ENCODE data around the gene AGBL4.
A peak's percentile ranks its signal among the peaks of the same experiment; 100 is the strongest.

AGBL4 gene

GRCh38 chr1:49136738-49137251, 887.0 kb downstream of the AGBL4 start (continued):
- TF ChIP-seq OSR1 (CRISPR knock-in tag; IDR thresholded peaks at IDR 0.05), result no peak
- no peak for TF ChIP-seq ZNF70 (CRISPR knock-in tag; IDR thresholded peaks at IDR 0.05)
- peak; percentile 59; the same call in 1 of the 2 replicates for TF ChIP-seq TSHZ2 (CRISPR knock-in tag; IDR thresholded peaks at IDR 0.05)
- no peak for TF ChIP-seq ZNF8 (CRISPR knock-in tag; IDR thresholded peaks at IDR 0.05)
- TF ChIP-seq SNAI2 (CRISPR knock-in tag; IDR thresholded peaks at IDR 0.05), result no peak
- 0 out of 2 replicates have a peak, but pooled peaks have one; percentile 48 for TF ChIP-seq ESRRG (CRISPR knock-in tag; IDR thresholded peaks at IDR 0.05)
- no peak for TF ChIP-seq ARNTL (CRISPR knock-in tag; IDR thresholded peaks at IDR 0.05; ENCODE audit: borderline replicate concordance, low read depth)
- no peak for TF ChIP-seq PATZ1 (CRISPR knock-in tag; IDR thresholded peaks at IDR 0.05; ENCODE audit: borderline replicate concordance)

- peak; percentile 35; the same call in 1 of the 2 replicates for TF ChIP-seq TSHZ2 (CRISPR knock-in tag; IDR thresholded peaks at IDR 0.05)
- TF ChIP-seq CSRNP3 (CRISPR knock-in tag; IDR thresholded peaks at IDR 0.05), result no peak
- no peak for TF ChIP-seq ZNF70 (CRISPR knock-in tag; IDR thresholded peaks at IDR 0.05)
- no peak for TF ChIP-seq SNAI2 (CRISPR knock-in tag; IDR thresholded peaks at IDR 0.05)
- TF ChIP-seq TCF4 (CRISPR knock-in tag; IDR thresholded peaks at IDR 0.05; ENCODE audit: borderline replicate concordance), result peak; percentile 59
- peak; percentile 74 for ATAC-seq
Measured at GRCh38 chr1:49125746-49126145, 898.0 kb downstream of the AGBL4 start.

- TF ChIP-seq ISL1 (CRISPR knock-in tag; IDR thresholded peaks at IDR 0.05), result peak; percentile 72
- TF ChIP-seq ESRRG (CRISPR knock-in tag; IDR thresholded peaks at IDR 0.05), result no peak
- ATAC-seq, result no peak
Measured at GRCh38 chr1:49111931-49112330, 911.8 kb downstream of the AGBL4 start.

- ATAC-seq, result no peak
- TF ChIP-seq SNAI2 (CRISPR knock-in tag; IDR thresholded peaks at IDR 0.05) (no peak), POU6F1 (CRISPR knock-in tag; IDR thresholded peaks at IDR 0.05; ENCODE audit: borderline replicate concordance, low read depth) (no peak), CREB5 (CRISPR knock-in tag; IDR thresholded peaks at IDR 0.05; ENCODE audit: low read depth) (no peak), ZFP30 (CRISPR knock-in tag; IDR thresholded peaks at IDR 0.05) (no peak), OSR1 (CRISPR knock-in tag; IDR thresholded peaks at IDR 0.05) (no peak), RARB (CRISPR knock-in tag; IDR thresholded peaks at IDR 0.05) (no peak), PATZ1 (CRISPR knock-in tag; IDR thresholded peaks at IDR 0.05; ENCODE audit: borderline replicate concordance) (no peak), TSHZ2 (CRISPR knock-in tag; IDR thresholded peaks at IDR 0.05) (no peak), CSDC2 (CRISPR knock-in tag; IDR thresholded peaks at IDR 0.05) (no peak), TCF4 (CRISPR knock-in tag; IDR thresholded peaks at IDR 0.05; ENCODE audit: borderline replicate concordance) (no peak)
Measured at GRCh38 chr1:49106445-49106844, 917.3 kb downstream of the AGBL4 start.
